MM.1S (cell line): ENCODE data around the gene MDGA2.

Experiments
- CTCF ChIP-seq: fragments of 300-600 bp; sonication (generic); IDR thresholded peaks from 2 replicates; pipeline ENCODE4 v1.5.1; 2016; ENCODE audit warnings: antibody characterized with exemption, low read length, mixed read lengths
- EZH2 ChIP-seq: fragments of 300-600 bp; sonication (generic); optimal IDR thresholded peaks from 2 replicates; pipeline ENCODE3; 2017; ENCODE audit warnings: low read depth, mild to moderate bottlenecking, antibody characterized with exemption, low read length, mixed read lengths
- EZH2phosphoT487 ChIP-seq: fragments of 300-600 bp; sonication (generic); IDR thresholded peaks from 2 replicates; pipeline ENCODE4 v1.6.1; 2018; ENCODE audit warnings: antibody characterized with exemption, low read length

GRCh38 chr14:46902837-46903236 is 772.6 kb downstream of the MDGA2 start:
- no peak for TF ChIP-seq CTCF
- no peak for TF ChIP-seq EZH2phosphoT487
- TF ChIP-seq EZH2: no peak
